ENCODE results near the gene TMEM117.

GRCh38 chr12:43835656-43836474 is at the start of gene TMEM117:
- peak in 1 of 5 experiments; percentile 23 for TF ChIP-seq CTCF (IDR thresholded peaks at IDR 0.05)
- TF ChIP-seq POLR2A (IDR thresholded peaks at IDR 0.05): peak in 1 of 2 donors; percentile 40
- peak in 1 of 2 donors; percentile 56 for TF ChIP-seq EP300 (IDR thresholded peaks at IDR 0.05)

Data from tibial nerve (tissue), 4 donors.